CD14-positive monocyte (primary cell): Measurements from ENCODE around the gene TSR2. TPM values are rescaled to one million over a fixed set of nuclear protein-coding genes. Genes with fewer than 3 reads are reported as not detected.

Experiments
- DNase-seq, 3 donors: peaks; one replicate each; pipeline ENCODE4 v3.0.0-alpha.2; 2011 to 2022
- H2AFZ ChIP-seq: 2 replicates; pipeline ENCODE4 v1.6.0; 2012; ENCODE audit warnings: mild to moderate bottlenecking, low read depth, low read length, inconsistent platforms; ENCODE audit not compliant: insufficient read depth, poor library complexity, severe bottlenecking
- H3K27ac ChIP-seq, 2 donors: 1 replicate in 1 of 2; 2 replicates in 1 of 2; pipeline ENCODE4 v1.5.1; 2012 to 2013; ENCODE audit warnings: low read length in 2 of 2, control low read depth in 1 of 2, inconsistent platforms in 1 of 2, low read depth in 1 of 2, mild to moderate bottlenecking in 1 of 2
- H3K27me3 ChIP-seq, 2 donors: one replicate each; pipeline versions ENCODE4 v1.6.0 to v1.6.1; 2011 to 2013; ENCODE audit warnings: low read length in 2 of 2; ENCODE audit not compliant: control insufficient read depth in 2 of 2, insufficient read depth in 2 of 2
- H3K36me3 ChIP-seq, 2 donors: replicated peaks in 1 of 2; 1 replicate in 1 of 2; 2 replicates in 1 of 2; pipeline versions ENCODE4 v1.5.1 to v1.6.1; 2012 to 2013; ENCODE audit warnings: low read length in 2 of 2, control low read depth in 1 of 2, inconsistent platforms in 1 of 2, mild to moderate bottlenecking in 1 of 2; ENCODE audit not compliant: insufficient read depth in 2 of 2, control insufficient read depth in 1 of 2
- H3K4me1 ChIP-seq, 2 donors: 1 replicate in 1 of 2; 2 replicates in 1 of 2; pipeline versions ENCODE4 v1.5.1 to v1.6.1; 2012 to 2013; ENCODE audit warnings: low read length in 2 of 2, control low read depth in 1 of 2, inconsistent platforms in 1 of 2, mild to moderate bottlenecking in 1 of 2, moderate library complexity in 1 of 2; ENCODE audit not compliant: insufficient read depth in 2 of 2, control insufficient read depth in 1 of 2
- H3K4me2 ChIP-seq: replicated peaks from 2 replicates; pipeline ENCODE3; 2012; ENCODE audit warnings: low read length, moderate library complexity, mild to moderate bottlenecking; ENCODE audit not compliant: poor library complexity, severe bottlenecking; ENCODE audit errors: extremely low read depth
- H3K4me3 ChIP-seq, 3 experiments: fragments of 200-600 bp in 1 of 3; sonication (generic) in 1 of 3; replicated peaks in 1 of 3; 1 replicate in 2 of 3; 2 replicates in 1 of 3; pipeline ENCODE4 v1.5.1; 2011 to 2013; ENCODE audit warnings: low read length in 3 of 3, mild to moderate bottlenecking in 3 of 3, control low read depth in 2 of 3, low read depth in 2 of 3, inconsistent platforms in 1 of 3, moderate library complexity in 1 of 3
- H3K79me2 ChIP-seq: 2 replicates; pipeline ENCODE4 v1.6.0; 2012; ENCODE audit warnings: mild to moderate bottlenecking, control low read depth, inconsistent platforms, low read length, moderate library complexity; ENCODE audit not compliant: insufficient read depth
- H3K9ac ChIP-seq: 2 replicates; pipeline ENCODE4 v1.6.0; 2017; ENCODE audit warnings: low read length, mild to moderate bottlenecking; ENCODE audit not compliant: insufficient read depth, poor library complexity, severe bottlenecking
- H3K9me3 ChIP-seq, 2 donors: replicated peaks in 1 of 2; 1 replicate in 1 of 2; 2 replicates in 1 of 2; pipeline versions ENCODE4 v1.5.1 to v1.6.1; 2012 to 2013; ENCODE audit warnings: low read length in 2 of 2, control low read depth in 1 of 2; ENCODE audit not compliant: control insufficient read depth in 1 of 2, insufficient read depth in 1 of 2
- H4K20me1 ChIP-seq: 2 replicates; pipeline ENCODE4 v1.6.0; 2012; ENCODE audit warnings: mild to moderate bottlenecking, low read length, control low read depth, moderate library complexity; ENCODE audit not compliant: insufficient read depth
- H3K27ac Mint-ChIP-seq, 7 donors: one replicate each; pipeline ENCODE4 v1.8.0; 2020; ENCODE audit warnings: mild to moderate bottlenecking in 7 of 7, mixed read lengths in 7 of 7, moderate library complexity in 6 of 7, inconsistent platforms in 2 of 7
- H3K27me3 Mint-ChIP-seq, 3 donors: one replicate each; pipeline ENCODE4 v1.8.0; 2021 to 2022; ENCODE audit warnings: low read depth in 3 of 3, mild to moderate bottlenecking in 3 of 3, mixed read lengths in 3 of 3, moderate library complexity in 3 of 3, inconsistent platforms in 1 of 3
- H3K36me3 Mint-ChIP-seq, 2 donors: one replicate each; pipeline ENCODE4 v1.8.0; 2020; ENCODE audit warnings: mixed read lengths in 2 of 2, inconsistent platforms in 1 of 2, mild to moderate bottlenecking in 1 of 2
- H3K4me1 Mint-ChIP-seq: one replicate; pipeline ENCODE4 v1.8.0; 2020; ENCODE audit warnings: mild to moderate bottlenecking, mixed read lengths
- H3K4me3 Mint-ChIP-seq, 2 donors: one replicate each; pipeline ENCODE4 v1.8.0; 2020; ENCODE audit warnings: mild to moderate bottlenecking in 2 of 2, mixed read lengths in 2 of 2, moderate library complexity in 1 of 2
- H3K9me3 Mint-ChIP-seq, 7 donors: one replicate each; pipeline ENCODE4 v1.8.0; 2020 to 2022; ENCODE audit warnings: mixed read lengths in 7 of 7, mild to moderate bottlenecking in 6 of 7, moderate library complexity in 6 of 7, inconsistent platforms in 2 of 7
- CTCF ChIP-seq: fragments of 200-600 bp; IDR thresholded peaks from one replicate; pipeline ENCODE4 v1.8.0; 2022; ENCODE audit warnings: antibody characterized with exemption, mild to moderate bottlenecking
- WGBS: methylation state at CpG from one replicate; pipeline ENCODE4 v1.1.5; 2013; ENCODE audit warnings: missing lambda C conversion rate; ENCODE audit not compliant: insufficient coverage; 5-methylcytosine and 5-hydroxymethylcytosine counted together
- intact Hi-C, 2 donors: fragments of 100-400 bp; cut with micrococcal nuclease; formaldehyde crosslinking; loops; one replicate each; pipeline versions ENCODE4 v1.15.0 to v1.15.1; 2023
- polyA plus RNA-seq, 3 donors: library from polyadenylated mRNA; depleted of rRNA in 1 of 3; unstranded in 2 of 3; stranded (reverse) in 1 of 3; fragments of 300-500 nt in 2 of 3; fragments of >200 nt in 1 of 3; fragmentation: Illumina TruSeq in 2 of 3; gene quantifications; 1 replicate in 2 of 3; 2 replicates in 1 of 3; pipeline ENCODE4 v1.2.3, GENCODE V29; 2012 to 2021

TSR2 gene
- polyA plus RNA-seq, 3 donors = 11.8 to 18.0 (median 13.0) TPM

DNA sequence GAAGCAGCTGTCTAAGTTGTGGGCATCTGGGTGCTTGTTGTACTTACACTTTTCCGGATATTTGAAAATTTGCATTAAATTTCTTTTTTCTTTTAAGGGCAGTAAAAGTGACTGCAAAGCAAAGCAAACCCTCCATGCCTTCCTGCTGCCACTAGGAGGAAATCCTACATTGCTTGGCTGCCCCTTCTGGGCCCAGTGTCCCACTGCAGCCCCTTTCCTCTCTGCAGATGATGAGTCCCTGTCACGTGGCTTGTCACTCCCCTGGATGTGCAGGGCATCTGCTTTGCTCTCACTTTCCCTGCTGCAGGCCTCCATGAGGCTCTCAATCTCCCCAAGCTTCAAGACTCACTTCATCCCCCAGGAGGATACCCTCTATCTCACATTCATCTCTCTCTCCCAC is 12.7 kb downstream of the TSR2 start:
- H3K36me3 ChIP-seq = no peaks in the 10 kb centered on the region
- Mint-ChIP-seq H3K4me1 (no peaks in the 10 kb centered on the region), H3K27me3 (peaks cover 0 to 9% (median 3%) of the 10 kb centered on the region in 3 donors), H3K4me3 (no peak overlapping the region), H3K27ac (peak overlapping the region in 1 of 7 donors; percentile 3), H3K36me3 (peaks cover 2 to 4% of the 10 kb centered on the region in 2 donors), H3K9me3 (peaks cover 0 to 2% (median 0%) of the 10 kb centered on the region in 7 donors)
- no peak overlapping the region for H3K4me2 ChIP-seq
- no peaks in the 10 kb centered on the region for H4K20me1 ChIP-seq
- H3K9ac ChIP-seq = no peak overlapping the region
- no peak overlapping the region for H3K4me3 ChIP-seq
- no peaks in the 10 kb centered on the region for H3K79me2 ChIP-seq
- WGBS = no CpG with 5 or more reads among the region's 2 CpGs
- H2AFZ ChIP-seq = no peak overlapping the region
- no peaks in the 10 kb centered on the region for H3K4me1 ChIP-seq
- DNase-seq = no peak
- no peak overlapping the region for H3K27ac ChIP-seq
- no peaks in the 10 kb centered on the region for H3K27me3 ChIP-seq
- no peak for TF ChIP-seq CTCF
- H3K9me3 ChIP-seq = no peaks in the 10 kb centered on the region
- intact Hi-C loops = no loop called here

GRCh38 chrX:54470054-54470760 is 30.0 kb downstream of the TSR2 start:
- Histone ChIP-seq H3K9ac (no peak overlapping the region), H3K27me3 (no peaks in the 10 kb centered on the region), H3K36me3 (no peaks in the 10 kb centered on the region), H3K9me3 (no peaks in the 10 kb centered on the region), H2AFZ (no peak overlapping the region), H3K27ac (no peak overlapping the region), H3K4me1 (no peaks in the 10 kb centered on the region), H3K4me2 (no peak overlapping the region), H3K4me3 (no peak overlapping the region), H4K20me1 (no peaks in the 10 kb centered on the region), H3K79me2 (no peaks in the 10 kb centered on the region)
- intact Hi-C loops = no loop called here
- 90% methylated on average over 8 of the region's 21 CpGs for WGBS
- H3K27ac Mint-ChIP-seq = no peak overlapping the region
- no peaks in the 10 kb centered on the region for H3K36me3 Mint-ChIP-seq
- no peak for DNase-seq
- H3K4me1 Mint-ChIP-seq = no peaks in the 10 kb centered on the region
- no peaks in the 10 kb centered on the region for H3K9me3 Mint-ChIP-seq
- no peak for TF ChIP-seq CTCF
- H3K4me3 Mint-ChIP-seq = no peak overlapping the region
- H3K27me3 Mint-ChIP-seq = peaks cover 0 to 11% (median 6%) of the 10 kb centered on the region in 3 donors
